Measurements from ENCODE around the gene BMP8B. TPM values are rescaled to one million over a fixed set of nuclear protein-coding genes. Genes with fewer than 3 reads are reported as not detected.

BMP8B gene
- total and polyA plus RNA-seq, 8 donors: 1.0 to 2.8 (median 1.8) TPM

- Histone ChIP-seq H3K27ac (peak within 1 kb of the TSS in 1 of 2 donors; percentile 78), H3K9me3 (no peaks in the 10 kb centered on the region), H3K36me3 (peaks cover 4 to 35% of the 10 kb centered on the region in 2 donors), H3K4me1 (peaks cover 10 to 21% of the 10 kb centered on the region in 2 donors), H3K4me3 (peak within 1 kb of the TSS; percentile 57 to 78), H3K27me3 (peaks cover 0 to 30% of the 10 kb centered on the region in 2 donors)
- intact Hi-C loops (cut with DNase I): no loop called here
- DNase-seq (peak; percentile 84 to 98 (median 93)), ATAC-seq (peak; percentile 99)
- TF ChIP-seq CTCF (IDR thresholded peaks at IDR 0.05): no peak
Measured at GRCh38 chr1:39738622-39739366, 49.9 kb downstream of the BMP8B start, which contains the start of gene PPIE. TSS of gene PPIE (plus strand) at chr1:39738882. CDS start at chr1:39738901, 19 bp downstream.

- Histone ChIP-seq H3K4me3 (no peak overlapping the region), H3K4me1 (peaks cover 10 to 21% of the 10 kb centered on the region in 2 donors), H3K27me3 (peaks cover 0 to 42% of the 10 kb centered on the region in 2 donors), H3K9me3 (no peaks in the 10 kb centered on the region), H3K36me3 (peaks cover 0 to 24% of the 10 kb centered on the region in 2 donors), H3K27ac (no peak overlapping the region)
- intact Hi-C loops (cut with DNase I): no loop called here
- DNase-seq (peak in 1 of 4 donors; percentile 7), ATAC-seq (no peak)
- TF ChIP-seq CTCF (IDR thresholded peaks at IDR 0.05): no peak
Measured at GRCh38 chr1:39737546-39738169, 51.0 kb downstream of the BMP8B start.

GRCh38 chr1:39735731-39736130 lies 52.9 kb downstream of the BMP8B start:
- TF ChIP-seq CTCF (IDR thresholded peaks at IDR 0.05): no peak
- Histone ChIP-seq H3K36me3 (peaks cover 0 to 4% of the 10 kb centered on the region in 2 donors), H3K4me3 (no peak overlapping the region), H3K4me1 (peaks cover 10 to 16% of the 10 kb centered on the region in 2 donors), H3K27me3 (peaks cover 0 to 52% of the 10 kb centered on the region in 2 donors), H3K27ac (no peak overlapping the region), H3K9me3 (no peaks in the 10 kb centered on the region)
- ATAC-seq (no peak), DNase-seq (no peak)
- intact Hi-C loops (cut with DNase I): no loop called here

- ATAC-seq: peak; percentile 74
Measured at GRCh38 chr1:39733161-39733560, 55.5 kb downstream of the BMP8B start.

More at GRCh38 chr1:39733161-39733560, 55.5 kb downstream of the BMP8B start:
- Histone ChIP-seq H3K4me3 (no peak overlapping the region), H3K27me3 (peaks cover 5 to 67% of the 10 kb centered on the region in 2 donors), H3K4me1 (no peaks in the 10 kb centered on the region), H3K9me3 (no peaks in the 10 kb centered on the region), H3K27ac (no peak overlapping the region), H3K36me3 (no peaks in the 10 kb centered on the region)
- DNase-seq: no peak
- intact Hi-C loops (cut with DNase I): no loop called here
- TF ChIP-seq CTCF (IDR thresholded peaks at IDR 0.05): no peak

All from left lung (tissue), 10 donors.